COLO829 (cell line): ENCODE results near the gene PIWIL4.
"Not testable (repeated sequence)": the region's sequence is repeated elsewhere in the genome, so short reads cannot be mapped to it uniquely, and the experiment has no call there.

ENCODE experiments used
- DNase-seq: peaks from one replicate; pipeline ENCODE4 v3.0.0; 2012; ENCODE audit warnings: low spot score

The PIWIL4 gene

GRCh38 chr11:94549146-94549545, 18.0 kb upstream of the PIWIL4 start:
- no peak for DNase-seq

GRCh38 chr11:94550513-94550912, 16.7 kb upstream of the PIWIL4 start:
- no peak for DNase-seq

- DNase-seq = no peak
Observed at GRCh38 chr11:94553938-94554337, 13.2 kb upstream of the PIWIL4 start.

GRCh38 chr11:94555752-94556329, 11.3 kb upstream of the PIWIL4 start:
- DNase-seq = not testable (repeated sequence)

GRCh38 chr11:94557421-94557820, 9.7 kb upstream of the PIWIL4 start:
- no peak for DNase-seq

DNA sequence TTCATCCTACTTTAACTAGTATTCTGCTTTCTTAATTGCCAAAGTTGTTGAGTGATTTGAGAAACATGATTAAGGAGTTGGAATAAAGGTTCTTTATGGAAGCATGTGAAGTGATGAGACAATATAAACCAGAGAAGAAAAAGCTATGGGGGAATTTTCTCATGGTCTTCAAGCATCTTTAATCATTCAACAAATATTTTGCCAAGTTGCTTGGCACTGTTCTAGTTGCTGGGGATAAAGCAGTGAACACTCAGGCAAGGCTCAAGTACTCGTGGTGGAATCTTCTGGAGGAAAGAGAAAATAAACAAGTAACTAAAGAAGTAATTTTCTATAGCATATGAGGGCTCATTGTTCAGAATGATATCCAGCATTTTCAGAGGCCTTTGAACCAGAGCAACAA, 9.2 kb upstream of the PIWIL4 start:
- DNase-seq = no peak

GRCh38 chr11:94558468-94558867, 8.7 kb upstream of the PIWIL4 start:
- no peak for DNase-seq

DNA sequence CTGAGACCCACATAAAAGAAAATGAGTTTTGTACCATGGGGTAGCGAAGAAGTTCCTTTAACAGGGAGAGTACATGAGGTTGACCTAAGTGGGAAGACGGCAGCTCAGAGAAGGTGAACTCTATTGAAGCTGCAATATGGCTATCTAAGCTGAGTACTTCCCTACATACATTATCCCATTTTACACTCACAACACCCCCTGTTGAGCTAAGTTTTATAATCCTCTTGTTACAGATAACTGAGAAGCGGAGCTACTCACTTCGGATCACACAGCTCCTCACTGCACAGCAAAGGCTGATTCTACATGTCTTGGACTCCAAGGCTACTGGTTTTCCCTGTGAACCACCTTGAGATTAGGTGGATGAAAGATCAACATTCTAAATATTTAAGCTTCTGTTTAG, 8.2 kb upstream of the PIWIL4 start:
- DNase-seq = no peak

- no peak for DNase-seq
Observed at GRCh38 chr11:94559361-94559760, 7.8 kb upstream of the PIWIL4 start.

- DNase-seq = no peak
Observed at GRCh38 chr11:94560834-94561233, 6.3 kb upstream of the PIWIL4 start.

GRCh38 chr11:94563176-94563847, 3.9 kb upstream of the PIWIL4 start:
- peak; percentile 74 for DNase-seq

- DNase-seq = no peak
Observed at GRCh38 chr11:94563848-94564467, 3.2 kb upstream of the PIWIL4 start.

GRCh38 chr11:94568200-94568599, 1.0 kb downstream of the PIWIL4 start:
- no peak for DNase-seq

DNA sequence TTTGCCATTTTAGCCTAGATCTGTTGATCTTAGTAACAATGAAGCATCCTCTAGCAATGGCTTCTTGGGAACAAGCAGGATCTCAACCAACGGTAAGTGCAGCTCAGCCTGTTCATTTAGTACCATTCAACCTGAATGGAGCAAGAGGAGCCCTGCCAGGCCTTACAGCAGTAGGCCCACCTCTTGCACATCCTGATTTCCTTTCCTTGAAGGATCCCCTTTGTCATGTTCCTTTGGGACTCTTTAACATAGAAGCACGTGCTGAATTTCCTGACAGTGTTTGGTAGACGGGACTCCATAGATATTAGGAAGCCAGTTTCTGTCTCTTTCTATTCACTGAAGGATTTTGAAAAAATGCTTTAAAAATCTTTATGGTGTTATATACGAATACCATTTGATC, 1.5 kb downstream of the PIWIL4 start:
- DNase-seq = no peak

DNA sequence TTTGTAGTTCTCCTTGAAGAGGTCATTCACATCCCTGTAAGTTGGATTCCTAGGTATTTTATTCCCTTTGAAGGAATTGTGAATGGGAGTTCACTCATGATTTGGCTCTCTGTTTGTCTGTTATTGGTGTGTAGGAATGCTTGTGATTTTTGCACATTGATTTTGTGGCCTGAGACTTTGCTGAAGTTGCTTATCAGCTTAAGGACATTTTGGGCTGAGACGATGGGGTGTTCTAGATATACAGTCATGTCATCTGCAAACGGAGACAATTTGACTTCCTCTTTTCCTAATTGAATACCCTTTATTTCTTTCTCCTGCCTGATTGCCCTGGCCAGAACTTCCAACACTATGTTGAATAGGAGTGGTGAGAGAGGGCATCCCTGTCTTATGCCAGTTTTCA, 5.8 kb downstream of the PIWIL4 start:
- DNase-seq = not testable (repeated sequence)

- peak; percentile 68 for DNase-seq
Observed at GRCh38 chr11:94574193-94574961, 7.2 kb downstream of the PIWIL4 start.

DNA sequence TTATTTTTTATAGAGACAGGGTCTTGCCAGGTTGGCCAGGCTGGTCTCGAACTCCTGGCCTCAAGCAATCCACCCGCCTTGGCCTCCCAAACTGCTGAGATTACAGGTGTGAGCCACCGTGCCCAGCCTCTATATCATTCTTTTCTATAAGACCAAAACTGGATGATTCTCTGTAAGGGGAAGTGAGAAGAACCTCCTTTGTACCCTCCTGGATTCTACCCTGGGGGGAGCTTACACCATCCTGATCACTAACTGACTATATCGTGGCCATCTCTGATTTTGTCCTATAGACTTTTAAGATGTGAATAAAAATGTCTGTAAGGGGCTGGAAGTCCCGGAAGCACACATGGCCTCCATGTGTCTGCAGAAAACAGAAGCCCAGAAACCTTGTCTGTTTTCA, 9.1 kb downstream of the PIWIL4 start:
- DNase-seq = no peak

- no peak for DNase-seq
Observed at GRCh38 chr11:94577841-94578240, 10.7 kb downstream of the PIWIL4 start.

DNA sequence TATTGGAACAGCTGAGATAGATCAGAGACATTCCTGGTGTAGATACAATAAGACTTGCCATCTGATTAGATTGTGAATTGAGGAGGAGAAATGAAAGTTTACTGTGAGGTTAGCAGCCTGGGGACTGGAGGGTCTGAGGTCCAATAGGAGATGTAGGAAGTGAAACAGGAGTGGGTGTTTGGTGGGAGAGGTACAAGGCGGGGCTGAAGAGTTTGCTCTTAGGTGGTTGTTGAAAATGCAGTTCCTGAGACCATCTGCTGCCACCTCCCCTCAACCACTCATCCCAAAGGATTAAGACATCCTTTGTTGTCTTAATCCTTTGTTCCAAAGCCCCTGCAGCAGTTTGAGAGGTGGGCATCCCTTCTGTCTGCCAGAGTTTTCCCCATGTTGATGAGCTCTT, 14.8 kb downstream of the PIWIL4 start:
- no peak for DNase-seq

- DNase-seq = no peak
Observed at GRCh38 chr11:94583213-94583865, 16.2 kb downstream of the PIWIL4 start.

- no peak for DNase-seq
Observed at GRCh38 chr11:94583866-94584500, 16.8 kb downstream of the PIWIL4 start.

- no peak for DNase-seq
Observed at GRCh38 chr11:94584978-94585377, 17.8 kb downstream of the PIWIL4 start.
